ENCODE results near the gene PSMB5. TPM values are rescaled to one million over a fixed set of nuclear protein-coding genes. Genes with fewer than 3 reads are reported as not detected.

Gene PSMB5
- total RNA-seq, 1 experiment from 2014 or later, result 67.1 TPM

DNA sequence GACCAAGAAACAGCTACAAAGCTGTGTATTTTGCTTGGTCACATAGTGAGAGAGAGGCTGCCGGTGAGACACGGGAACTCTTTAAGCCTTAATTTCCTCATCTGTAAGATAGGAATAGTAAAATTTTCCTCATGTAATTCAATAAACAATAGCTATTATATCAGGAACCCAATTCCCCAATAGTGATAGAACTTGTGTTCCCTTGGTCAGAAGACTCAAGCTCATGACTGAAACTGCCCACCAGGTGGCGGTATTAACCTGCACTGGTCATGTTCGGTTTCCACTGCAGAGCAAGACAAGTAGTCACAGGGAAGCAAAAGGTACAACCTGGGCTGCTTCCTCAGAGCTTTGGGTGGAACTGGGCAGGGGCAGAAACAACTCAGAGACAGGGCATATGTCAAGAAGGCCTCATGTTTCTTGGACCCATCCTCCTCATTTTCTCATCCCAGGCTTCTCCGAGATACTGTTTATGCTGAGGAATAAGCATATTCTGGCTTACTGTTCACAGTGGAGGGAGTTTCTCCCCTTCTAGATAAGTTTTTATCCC is 48.1 kb downstream of the PSMB5 start:
- Histone ChIP-seq H3K27me3 (ENCODE audit: low read length) (no peaks in the 10 kb centered on the region), H3K4me3 (ENCODE audit: low read length) (no peak overlapping the region), H3K36me3 (ENCODE audit: insufficient read depth, low read length) (no peaks in the 10 kb centered on the region), H3K9ac (ENCODE audit: low read length) (no peak overlapping the region), H3K9me3 (ENCODE audit: low read length) (no peaks in the 10 kb centered on the region), H3K79me2 (ENCODE audit: low read length) (no peaks in the 10 kb centered on the region), H3K4me1 (ENCODE audit: low read length) (no peaks in the 10 kb centered on the region), H2AFZ (ENCODE audit: low read length) (no peak overlapping the region), H3K27ac (ENCODE audit: low read length) (no peak overlapping the region), H3K9me2 (replicated peaks; ENCODE audit: insufficient read depth, low read length) (no peaks in the 10 kb centered on the region), H3K4me2 (ENCODE audit: low read depth, low read length, poor library complexity, severe bottlenecking) (no peak overlapping the region), H4K20me1 (ENCODE audit: insufficient read depth, low read depth, low read length) (no peaks in the 10 kb centered on the region)
- DNase-seq, result peak; percentile 97

DNA sequence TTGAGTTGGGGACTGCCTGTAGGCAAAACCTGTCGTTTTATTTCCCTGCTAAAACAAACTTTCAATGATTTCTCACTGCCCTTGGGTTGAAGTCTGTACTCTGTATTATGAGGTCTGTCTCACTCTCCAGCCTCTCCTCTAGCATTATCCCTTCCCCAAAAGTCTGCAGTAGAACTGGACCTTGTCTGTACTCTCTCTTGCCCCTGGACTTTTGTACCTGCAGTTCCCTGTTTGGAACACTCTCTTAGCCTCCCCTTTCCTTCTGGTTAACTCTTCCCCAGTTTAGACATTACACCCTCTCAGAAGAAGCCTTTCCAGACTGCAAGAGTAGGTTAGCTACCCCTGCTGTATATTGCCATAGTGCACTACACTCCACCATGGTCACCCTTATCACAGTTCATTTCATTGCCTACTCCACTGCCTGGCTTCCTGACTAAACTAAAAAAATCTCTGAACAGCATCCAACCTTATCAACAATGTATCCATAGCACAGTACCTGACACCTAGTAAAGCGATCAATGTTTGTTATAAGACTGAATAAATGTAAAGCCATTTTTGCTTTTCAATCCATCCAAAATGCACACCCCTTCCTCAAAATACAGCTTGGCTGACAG is 48.7 kb downstream of the PSMB5 start:
- H3K9me2 ChIP-seq (replicated peaks; ENCODE audit: insufficient read depth, low read length), result no peaks in the 10 kb centered on the region
- H3K4me1 ChIP-seq (ENCODE audit: low read length), result no peaks in the 10 kb centered on the region
- no peaks in the 10 kb centered on the region for H3K9me3 ChIP-seq (ENCODE audit: low read length)
- no peak overlapping the region for H3K9ac ChIP-seq (ENCODE audit: low read length)
- H4K20me1 ChIP-seq (ENCODE audit: insufficient read depth, low read depth, low read length), result no peaks in the 10 kb centered on the region
- H3K79me2 ChIP-seq (ENCODE audit: low read length), result no peaks in the 10 kb centered on the region
- no peak overlapping the region for H3K4me3 ChIP-seq (ENCODE audit: low read length)
- H3K27me3 ChIP-seq (ENCODE audit: low read length), result no peaks in the 10 kb centered on the region
- H3K27ac ChIP-seq (ENCODE audit: low read length), result no peak overlapping the region
- no peaks in the 10 kb centered on the region for H3K36me3 ChIP-seq (ENCODE audit: insufficient read depth, low read length)
- no peak overlapping the region for H3K4me2 ChIP-seq (ENCODE audit: low read depth, low read length, poor library complexity, severe bottlenecking)
- DNase-seq, result no peak
- H2AFZ ChIP-seq (ENCODE audit: low read length), result no peak overlapping the region

DNA sequence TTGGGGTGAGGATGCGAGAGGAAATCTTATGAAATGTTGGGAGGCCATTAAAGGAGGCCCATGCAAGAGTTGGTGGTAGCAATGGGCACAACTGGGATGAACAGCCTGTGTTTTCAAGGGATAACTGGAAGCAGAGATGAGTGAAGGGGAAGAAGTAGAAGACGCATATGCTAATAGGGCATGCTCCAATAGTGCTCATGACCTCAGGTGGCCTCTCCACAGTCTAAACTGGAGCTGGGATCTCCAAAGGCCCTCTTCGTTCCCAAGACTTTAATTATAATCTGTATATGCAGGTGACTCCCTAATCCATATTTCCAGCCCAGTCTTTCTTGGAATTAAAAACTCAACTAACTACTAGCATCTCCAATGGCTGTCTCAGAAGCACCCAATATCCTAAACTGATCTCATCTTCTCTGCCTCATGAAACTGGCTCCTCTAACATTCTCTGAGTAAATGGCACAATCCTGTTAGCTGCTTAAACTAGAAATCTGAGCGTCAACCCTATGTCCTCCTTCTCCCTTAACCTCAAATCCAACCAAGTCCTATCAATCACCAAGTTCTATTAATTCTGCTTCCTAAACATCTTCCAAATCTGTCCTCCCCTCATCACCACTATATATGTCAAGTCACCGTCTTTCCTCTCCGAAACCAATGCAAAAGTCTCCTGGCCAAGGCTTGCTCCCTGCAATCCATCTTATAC is 49.6 kb downstream of the PSMB5 start:
- Histone ChIP-seq H2AFZ (ENCODE audit: low read length) (no peak overlapping the region), H3K4me1 (ENCODE audit: low read length) (no peaks in the 10 kb centered on the region), H3K4me3 (ENCODE audit: low read length) (no peak overlapping the region), H3K36me3 (ENCODE audit: insufficient read depth, low read length) (no peaks in the 10 kb centered on the region), H3K9ac (ENCODE audit: low read length) (no peak overlapping the region), H3K9me3 (ENCODE audit: low read length) (no peaks in the 10 kb centered on the region), H3K27ac (ENCODE audit: low read length) (no peak overlapping the region), H3K4me2 (ENCODE audit: low read depth, low read length, poor library complexity, severe bottlenecking) (no peak overlapping the region), H4K20me1 (ENCODE audit: insufficient read depth, low read depth, low read length) (no peaks in the 10 kb centered on the region), H3K27me3 (ENCODE audit: low read length) (no peaks in the 10 kb centered on the region), H3K9me2 (replicated peaks; ENCODE audit: insufficient read depth, low read length) (no peaks in the 10 kb centered on the region), H3K79me2 (ENCODE audit: low read length) (no peaks in the 10 kb centered on the region)
- no peak for DNase-seq

DNA sequence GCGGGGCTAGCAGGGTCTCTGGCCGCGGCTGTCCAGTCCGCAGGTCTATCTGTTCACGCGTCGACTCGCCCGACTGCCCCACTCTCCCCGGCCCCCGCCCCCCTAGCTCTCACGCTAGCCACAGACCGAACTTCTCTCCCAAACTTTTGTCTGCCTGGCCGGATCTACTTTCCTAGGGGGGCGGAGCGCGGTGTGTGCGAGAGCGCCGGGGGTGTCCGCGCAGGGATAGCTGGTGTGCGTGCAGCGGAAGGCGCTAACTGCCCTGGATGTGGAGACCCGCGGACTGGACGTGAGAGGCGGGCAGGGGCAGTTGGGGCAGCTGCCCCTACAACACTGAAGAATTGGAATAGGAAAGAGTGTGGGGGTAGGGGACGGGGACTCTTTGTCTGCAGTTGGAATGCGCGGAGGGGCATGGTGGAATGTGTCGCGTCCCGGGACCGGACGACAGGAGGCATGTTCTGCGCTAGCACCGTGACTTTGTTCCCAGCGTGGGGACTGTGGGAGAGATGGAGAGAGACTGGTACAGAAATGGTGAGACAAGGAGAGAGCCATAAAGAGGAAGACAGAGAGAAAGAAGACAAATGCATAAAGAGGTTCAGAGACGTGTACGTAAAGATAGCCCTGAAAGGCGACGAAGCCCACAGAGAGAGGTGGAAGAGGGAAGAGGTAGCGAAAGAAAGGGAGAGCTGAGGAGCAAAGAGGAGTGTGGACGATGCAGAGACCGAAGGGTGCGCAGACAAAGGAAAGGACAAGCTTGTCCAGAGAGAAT is 52.0 kb downstream of the PSMB5 start, which contains the start of gene AJUBA:
AJUBA (minus strand) TSS at position 75 of the 769 bp plus-strand sequence. CDS start 285 bp downstream, outside the sequence.
- no peak within 1 kb of the TSS for H3K27ac ChIP-seq (ENCODE audit: low read length)
- no peaks in the 10 kb centered on the region for H3K4me1 ChIP-seq (ENCODE audit: low read length)
- H3K9ac ChIP-seq (ENCODE audit: low read length), result no peak within 1 kb of the TSS
- H3K9me3 ChIP-seq (ENCODE audit: low read length), result no peaks in the 10 kb centered on the region
- no peak within 1 kb of the TSS for H2AFZ ChIP-seq (ENCODE audit: low read length)
- H3K79me2 ChIP-seq (ENCODE audit: low read length), result no peaks in the 10 kb centered on the region
- DNase-seq, result no peak
- no peaks in the 10 kb centered on the region for H3K36me3 ChIP-seq (ENCODE audit: insufficient read depth, low read length)
- no peaks in the 10 kb centered on the region for H3K9me2 ChIP-seq (replicated peaks; ENCODE audit: insufficient read depth, low read length)
- H3K4me2 ChIP-seq (ENCODE audit: low read depth, low read length, poor library complexity, severe bottlenecking), result no peak within 1 kb of the TSS
- H3K4me3 ChIP-seq (ENCODE audit: low read length), result no peak within 1 kb of the TSS
- H4K20me1 ChIP-seq (ENCODE audit: insufficient read depth, low read depth, low read length), result no peaks in the 10 kb centered on the region; the same call in 1 of the 2 replicates
- no peaks in the 10 kb centered on the region for H3K27me3 ChIP-seq (ENCODE audit: low read length)

DNA sequence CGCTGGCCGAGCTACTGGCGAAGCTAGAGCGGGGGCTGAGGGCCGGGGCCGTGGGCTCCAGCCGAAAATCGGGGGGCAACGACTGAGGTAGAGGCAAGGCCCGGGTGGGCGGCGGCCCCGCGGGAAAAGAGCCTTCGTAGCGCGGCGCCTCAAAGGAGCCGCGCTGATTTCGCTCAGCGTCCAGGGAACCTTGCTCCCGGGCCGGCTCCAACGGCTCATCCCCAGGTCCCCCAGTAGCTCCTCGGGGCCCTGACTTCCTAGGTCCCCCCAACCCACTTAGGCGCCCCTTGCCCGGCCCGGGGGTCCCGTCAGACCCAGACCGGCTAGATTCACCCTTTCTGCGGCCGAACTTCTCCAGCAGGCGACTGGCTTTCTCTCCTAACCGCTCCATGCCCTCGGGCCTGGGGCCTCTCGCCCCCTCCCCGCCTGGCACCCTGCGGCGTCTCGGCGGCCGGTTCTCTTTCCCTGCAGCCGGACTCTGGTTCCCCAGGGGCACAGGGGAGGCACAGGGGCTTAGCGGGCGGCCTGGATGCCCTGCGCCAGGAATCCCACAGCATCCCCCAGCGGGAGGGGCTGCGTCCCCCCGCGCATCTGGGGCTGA is 52.7 kb downstream of the PSMB5 start:
- no peak for DNase-seq
- Histone ChIP-seq H3K27ac (ENCODE audit: low read length) (no peak overlapping the region), H3K4me3 (ENCODE audit: low read length) (no peak overlapping the region)

DNA sequence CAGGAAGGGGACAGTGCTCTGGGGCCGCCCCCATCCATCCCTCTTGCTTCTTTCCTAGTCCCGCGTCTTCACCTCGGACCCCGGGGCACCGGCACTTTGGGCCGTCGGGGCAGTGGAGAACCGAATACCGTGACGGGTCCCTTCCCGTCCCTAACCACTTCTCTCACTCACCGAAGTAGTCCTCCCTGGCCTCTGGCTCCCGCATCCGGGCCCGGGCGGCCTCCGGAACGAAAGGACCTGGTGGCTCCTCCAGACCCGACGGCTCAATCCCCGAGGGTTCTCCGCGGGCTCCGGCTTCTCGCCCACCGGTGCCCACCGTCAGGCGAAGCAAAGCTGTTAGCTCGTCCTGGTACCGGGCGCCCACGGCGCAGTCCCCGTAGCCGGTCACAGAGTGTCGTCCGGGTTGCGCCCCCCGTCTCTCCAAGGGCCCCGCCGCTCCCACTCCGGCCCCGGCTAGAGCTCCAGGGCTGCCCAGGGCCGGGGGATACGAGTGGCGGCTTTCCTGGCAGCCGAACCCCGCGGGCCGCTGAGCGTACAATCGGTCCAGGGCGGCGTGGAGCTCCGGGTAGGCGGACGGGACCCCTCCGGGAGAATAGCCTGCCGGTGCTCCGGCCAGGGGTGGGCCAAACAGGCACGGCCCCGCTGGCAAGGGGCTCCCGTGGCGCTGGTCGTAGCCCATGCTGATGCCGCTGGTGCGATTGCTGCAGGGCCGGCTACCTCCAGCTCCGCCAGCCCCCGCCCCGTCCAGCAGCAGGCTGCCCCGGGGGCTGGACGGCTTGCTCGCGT is 53.4 kb downstream of the PSMB5 start:
- Histone ChIP-seq H3K4me2 (ENCODE audit: low read depth, low read length, poor library complexity, severe bottlenecking) (no peak overlapping the region), H4K20me1 (ENCODE audit: insufficient read depth, low read depth, low read length) (no peaks in the 10 kb centered on the region; the same call in 1 of the 2 replicates), H3K79me2 (ENCODE audit: low read length) (no peaks in the 10 kb centered on the region), H3K36me3 (ENCODE audit: insufficient read depth, low read length) (no peaks in the 10 kb centered on the region), H3K4me3 (ENCODE audit: low read length) (no peak overlapping the region), H3K9me2 (replicated peaks; ENCODE audit: insufficient read depth, low read length) (no peaks in the 10 kb centered on the region), H3K9ac (ENCODE audit: low read length) (no peak overlapping the region), H3K27ac (ENCODE audit: low read length) (no peak overlapping the region), H3K9me3 (ENCODE audit: low read length) (no peaks in the 10 kb centered on the region), H3K4me1 (ENCODE audit: low read length) (peaks cover 13% of the 10 kb centered on the region), H3K27me3 (ENCODE audit: low read length) (no peaks in the 10 kb centered on the region), H2AFZ (ENCODE audit: low read length) (no peak overlapping the region)
- DNase-seq, result no peak

More for the DNA sequence above, 52.7 kb downstream of the PSMB5 start:
- Histone ChIP-seq H4K20me1 (ENCODE audit: insufficient read depth, low read depth, low read length) (no peaks in the 10 kb centered on the region; the same call in 1 of the 2 replicates), H3K79me2 (ENCODE audit: low read length) (no peaks in the 10 kb centered on the region), H3K9ac (ENCODE audit: low read length) (no peak overlapping the region), H3K9me2 (replicated peaks; ENCODE audit: insufficient read depth, low read length) (no peaks in the 10 kb centered on the region), H3K27me3 (ENCODE audit: low read length) (no peaks in the 10 kb centered on the region), H3K4me2 (ENCODE audit: low read depth, low read length, poor library complexity, severe bottlenecking) (no peak overlapping the region), H3K4me1 (ENCODE audit: low read length) (peaks cover 6% of the 10 kb centered on the region), H3K9me3 (ENCODE audit: low read length) (no peaks in the 10 kb centered on the region), H3K36me3 (ENCODE audit: insufficient read depth, low read length) (no peaks in the 10 kb centered on the region), H2AFZ (ENCODE audit: low read length) (no peak overlapping the region)

DNA sequence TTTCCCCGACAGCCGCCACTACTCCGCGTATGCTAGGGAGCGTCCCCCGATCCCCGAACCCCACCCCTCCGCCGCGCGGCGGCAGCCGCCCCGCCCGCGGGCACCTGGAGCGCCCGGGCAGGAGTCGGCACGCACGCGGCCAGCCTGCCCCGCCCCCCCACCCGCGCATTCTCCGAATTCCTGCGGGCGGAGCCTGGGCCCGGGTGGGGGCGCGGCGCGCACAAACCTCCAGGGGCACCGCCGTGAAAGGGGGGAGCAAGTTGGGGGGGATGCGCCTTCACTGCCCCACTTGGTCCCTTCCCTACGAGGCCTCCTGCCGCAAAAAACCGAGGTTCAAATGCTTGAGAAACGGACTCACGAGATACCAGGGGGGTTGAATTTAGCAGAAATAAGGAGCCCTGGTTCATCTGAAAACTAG is 54.0 kb downstream of the PSMB5 start:
- Histone ChIP-seq H3K9ac (ENCODE audit: low read length) (no peak overlapping the region), H3K9me3 (ENCODE audit: low read length) (no peaks in the 10 kb centered on the region), H3K27me3 (ENCODE audit: low read length) (no peaks in the 10 kb centered on the region), H3K9me2 (replicated peaks; ENCODE audit: insufficient read depth, low read length) (no peaks in the 10 kb centered on the region), H2AFZ (ENCODE audit: low read length) (no peak overlapping the region), H3K4me1 (ENCODE audit: low read length) (peaks cover 15% of the 10 kb centered on the region), H3K36me3 (ENCODE audit: insufficient read depth, low read length) (no peaks in the 10 kb centered on the region), H3K4me2 (ENCODE audit: low read depth, low read length, poor library complexity, severe bottlenecking) (no peak overlapping the region), H3K79me2 (ENCODE audit: low read length) (no peaks in the 10 kb centered on the region), H4K20me1 (ENCODE audit: insufficient read depth, low read depth, low read length) (no peaks in the 10 kb centered on the region; the same call in 1 of the 2 replicates), H3K4me3 (ENCODE audit: low read length) (no peak overlapping the region), H3K27ac (ENCODE audit: low read length) (no peak overlapping the region)
- no peak for DNase-seq
